HepG2 (cell line): ENCODE data around the gene RNPS1. TPM values are rescaled to one million over a fixed set of nuclear protein-coding genes. Genes with fewer than 3 reads are reported as not detected.

Source experiments
- ATAC-seq: fragments of 200-7000 bp; cut with Tn5 transposase; 3 replicates; pipeline ENCODE4 v1.9.1; 2020; ENCODE audit warnings: mild to moderate bottlenecking, moderate library complexity
- BruUV-seq: library from RNA; stranded (reverse); fragments of 400-500 nt; replicated peaks from 2 replicates; lab custom pipeline; 2021; lab: Mats Ljungman, UMichigan
- CTCF ChIA-PET: fragments of 300-600 bp; formaldehyde crosslinking; extraction: SDS; loops from one replicate; lab custom pipeline; 2021; ENCODE audit warnings: low total read pairs, inconsistent platforms, low intra/inter-chr PET ratio; lab: Yijun Ruan, JAX
- POLR2A ChIA-PET: fragments of 350-600 bp; sonication (Branson Sonifier 250); formaldehyde crosslinking; loops from one replicate; lab custom pipeline; 2020; ENCODE audit warnings: antibody characterized with exemption, inconsistent platforms; lab: Yijun Ruan, JAX
- DNase-seq: peaks from one replicate; pipeline ENCODE4 v3.0.0-alpha.2; 2015; ENCODE audit warnings: low spot score
- FAIRE-seq: peaks from 3 replicates; lab custom pipeline; 2011; peaks lifted over from hg19 to GRCh38; lab: Jason Lieb, UNC
- H2AFZ ChIP-seq: one replicate; pipeline ENCODE4 v1.6.1; 2011; ENCODE audit warnings: low read length, inconsistent platforms
- H3K27ac ChIP-seq: fragments of 300-600 bp; 3 replicates; pipeline ENCODE4 v1.8.0; 2011; ENCODE audit warnings: mixed run types, mild to moderate bottlenecking, mixed read lengths, low read length, inconsistent platforms; ENCODE audit not compliant: insufficient read depth; ENCODE audit errors: extremely low read length
- H3K27me3 ChIP-seq, 2 experiments: fragments of 200-600 bp in 1 of 2; 2 replicates in 1 of 2; 3 replicates in 1 of 2; pipeline versions ENCODE4 v1.6.0 to v1.8.0; 2011; ENCODE audit warnings: low read length in 2 of 2, mild to moderate bottlenecking in 2 of 2, moderate library complexity in 2 of 2, inconsistent platforms in 1 of 2; ENCODE audit not compliant: insufficient read depth in 2 of 2, control insufficient read depth in 1 of 2
- H3K36me3 ChIP-seq, 2 experiments: fragments of 200-600 bp in 1 of 2; replicated peaks in 1 of 2; 2 replicates in 1 of 2; 3 replicates in 1 of 2; pipeline versions ENCODE4 v1.5.1 to v1.8.0; 2011; ENCODE audit warnings: low read length in 2 of 2, inconsistent platforms in 1 of 2; ENCODE audit not compliant: insufficient read depth in 2 of 2, control insufficient read depth in 1 of 2
- H3K4me1 ChIP-seq: 2 replicates; pipeline ENCODE4 v1.5.1; 2012; ENCODE audit warnings: low read length, inconsistent platforms; ENCODE audit not compliant: insufficient read depth
- H3K4me2 ChIP-seq: 2 replicates; pipeline ENCODE4 v1.6.0; 2011; ENCODE audit warnings: low read depth, low read length, inconsistent platforms
- H3K4me3 ChIP-seq, 3 experiments: fragments of 200-600 bp in 1 of 3; sonication (generic), shearing (Covaris generic) in 1 of 3; replicated peaks in 1 of 3; 2 replicates each; pipeline ENCODE4 v1.5.1; 2011 to 2016; ENCODE audit warnings: low read length in 3 of 3, inconsistent platforms in 2 of 3, low read depth in 2 of 3, mild to moderate bottlenecking in 2 of 3, control low read depth in 1 of 3, mixed read lengths in 1 of 3; ENCODE audit not compliant: insufficient read depth in 1 of 3
- H3K79me2 ChIP-seq: one replicate; pipeline ENCODE4 v1.6.1; 2011; ENCODE audit warnings: low read length, inconsistent platforms; ENCODE audit not compliant: insufficient read depth
- H3K9ac ChIP-seq: 2 replicates; pipeline ENCODE4 v1.6.0; 2011; ENCODE audit warnings: mild to moderate bottlenecking, low read depth, low read length, inconsistent platforms; ENCODE audit not compliant: insufficient read depth
- H3K9me3 ChIP-seq: 2 replicates; pipeline ENCODE4 v1.5.1; 2012; ENCODE audit warnings: mild to moderate bottlenecking, low read length
- H4K20me1 ChIP-seq: 2 replicates; pipeline ENCODE4 v1.6.0; 2011; ENCODE audit warnings: inconsistent platforms, mild to moderate bottlenecking, low read length, moderate library complexity; ENCODE audit not compliant: insufficient read depth
- ARID2 ChIP-seq: sonication (generic); formaldehyde crosslinking; IDR thresholded peaks from 2 replicates; pipeline ENCODE4 v1.8.1; 2022; ENCODE audit warnings: mild to moderate bottlenecking, missing genetic modification reagents, borderline replicate concordance
- ATM ChIP-seq: fragments of 450-650 bp; IDR thresholded peaks from 2 replicates; pipeline ENCODE4 v1.7.1; 2017; ENCODE audit warnings: mild to moderate bottlenecking, borderline replicate concordance
- BORCS8-MEF2B ChIP-seq: sonication (generic); formaldehyde crosslinking; IDR thresholded peaks from 2 replicates; pipeline ENCODE4 v1.8.0; 2022; ENCODE audit warnings: mild to moderate bottlenecking, missing genetic modification reagents
- CENPX ChIP-seq: sonication (generic); formaldehyde crosslinking; IDR thresholded peaks from 2 replicates; pipeline ENCODE4 v1.9.0; 2021; ENCODE audit warnings: mild to moderate bottlenecking, missing genetic modification reagents, moderate library complexity
- CHCHD3 ChIP-seq: sonication (generic); formaldehyde crosslinking; IDR thresholded peaks from 2 replicates; pipeline ENCODE4 v1.8.0; 2022; ENCODE audit warnings: mild to moderate bottlenecking, missing genetic modification reagents, moderate library complexity
- CTCF ChIP-seq: sonication (generic); formaldehyde crosslinking; IDR thresholded peaks from 2 replicates; pipeline ENCODE4 v1.5.0; 2020; ENCODE audit warnings: mild to moderate bottlenecking, missing genetic modification reagents, moderate library complexity
- DPF2 ChIP-seq: sonication (generic); formaldehyde crosslinking; IDR thresholded peaks from 2 replicates; pipeline ENCODE4 v1.4.0; 2020; ENCODE audit warnings: mild to moderate bottlenecking, low read depth, missing genetic modification reagents, borderline replicate concordance
- FOXO1 ChIP-seq: sonication (generic); formaldehyde crosslinking; IDR thresholded peaks from 2 replicates; pipeline ENCODE4 v1.4.0; 2020; ENCODE audit warnings: missing genetic modification reagents
- MXI1 ChIP-seq: IDR thresholded peaks from 3 replicates; pipeline ENCODE4 v1.6.1; 2012; ENCODE audit warnings: low read depth, low read length, inconsistent platforms, borderline replicate concordance
- PHF21A ChIP-seq: sonication (generic); formaldehyde crosslinking; IDR thresholded peaks from 2 replicates; pipeline ENCODE4 v1.5.0; 2020; ENCODE audit warnings: mild to moderate bottlenecking, missing genetic modification reagents
- REST ChIP-seq, 2 experiments: IDR thresholded peaks; 2 replicates each; pipeline ENCODE4 v1.6.1; 2011 to 2012; ENCODE audit warnings: low read length in 2 of 2, borderline replicate concordance in 1 of 2, low read depth in 1 of 2, mild to moderate bottlenecking in 1 of 2, moderate library complexity in 1 of 2
- TBP ChIP-seq: sonication (generic); formaldehyde crosslinking; IDR thresholded peaks from 2 replicates; pipeline ENCODE4 v1.5.0; 2020; ENCODE audit warnings: missing genetic modification reagents
- TIGD3 ChIP-seq: sonication (generic); formaldehyde crosslinking; IDR thresholded peaks from 2 replicates; pipeline ENCODE4 v1.5.1; 2020; ENCODE audit warnings: mild to moderate bottlenecking, missing genetic modification reagents, borderline replicate concordance
- XRCC5 ChIP-seq: fragments of 200-400 bp; formaldehyde crosslinking; optimal IDR thresholded peaks from 2 replicates; pipeline ENCODE3; 2017; ENCODE audit warnings: mild to moderate bottlenecking, low read length
- ZKSCAN8 ChIP-seq: IDR thresholded peaks from 2 replicates; pipeline ENCODE4 v1.6.1; 2016; ENCODE audit warnings: borderline replicate concordance, missing genetic modification reagents, missing compliant biosample characterization
- ZNF256 ChIP-seq: sonication (generic); formaldehyde crosslinking; conservative IDR thresholded peaks from 2 replicates; pipeline ENCODE4 v1.4.0; 2020; ENCODE audit warnings: missing genetic modification reagents
- WGBS: methylation state at CpG from one replicate; pipeline ENCODE4 v1.1.6; 2017; ENCODE audit warnings: low lambda C conversion rate; 5-methylcytosine and 5-hydroxymethylcytosine counted together
- in situ Hi-C: cut with HindIII; loops from 2 replicates; pipeline ENCODE4 v1.10.0; 2017; ENCODE audit warnings: low pct_unique_long_range_greater_than_20kb; ENCODE audit not compliant: extremely low pct_ligation_motif_present
- intact Hi-C: fragments of 100-400 bp; cut with micrococcal nuclease; formaldehyde crosslinking; loops from one replicate; pipeline ENCODE4 v1.10.0; 2022; ENCODE audit not compliant: unreplicated experiment
- polyA plus RNA-seq, 8 experiments: library from polyadenylated mRNA; depleted of rRNA in 3 of 8; stranded (reverse) in 7 of 8; unstranded in 1 of 8; fragments of >200 nt; fragmentation: Illumina TruSeq in 4 of 8; extraction: Trizol in 4 of 8; gene quantifications; 2 replicates each; pipeline versions ENCODE4 v1.2.1 to v1.2.3, GENCODE V29; 2011 to 2016; ENCODE audit warnings: low read depth in 4 of 8, missing spikeins in 1 of 8, mixed read lengths in 1 of 8; ENCODE audit not compliant: insufficient read depth in 1 of 8
- total RNA-seq, 5 experiments: library from RNA; depleted of rRNA; stranded (reverse); fragments of >200 nt; fragmentation: Illumina TruSeq; extraction: Trizol; gene quantifications; 2 replicates each; pipeline ENCODE4 v1.2.3, GENCODE V29; 2016; ENCODE audit warnings: low read depth in 1 of 5

The RNPS1 gene
- total and polyA plus RNA-seq, 2 of the 13 experiments (the other 11 are each of a cell fraction or from before 2014, with no cell fraction given): 126 to 133 TPM

GRCh38 chr16:2205104-2205966 is 62.6 kb downstream of the RNPS1 start, which contains the start of gene MLST8:
Gene MLST8 (plus strand): TSS chr16:2205454. CDS start chr16:2206086, 632 bp downstream.
- FAIRE-seq: no peak
- POLR2A ChIA-PET: interaction anchor here (0.8 to 4.3 kb wide), 6 partner anchors 9 to 50 kb away, joined by 3 to 18 read pairs (median 10); partner anchors contain the start of genes E4F1, ECI1, PGP and TRAF7
- peak; percentile 65 for DNase-seq
- in situ Hi-C loops (no loop called here), intact Hi-C loops (no loop called here)
- BruUV-seq: no TSS peak
- Histone ChIP-seq H3K4me3 (peak within 1 kb of the TSS; percentile 71 to 96 (median 83)), H4K20me1 (no peaks in the 10 kb centered on the region), H3K4me1 (peaks cover 33% of the 10 kb centered on the region), H3K4me2 (peak within 1 kb of the TSS; percentile 99), H3K27ac (peak within 1 kb of the TSS; percentile 89), H2AFZ (peak within 1 kb of the TSS; percentile 71), H3K79me2 (peaks cover 8% of the 10 kb centered on the region), H3K27me3 (0 out of 5 replicates have a peak, but pooled peaks cover 0 to 1% of the 10 kb centered on the region in 2 experiments), H3K36me3 (peaks cover 2 to 13% of the 10 kb centered on the region in 2 experiments; a peak in 3 of 5 replicates), H3K9ac (peak within 1 kb of the TSS; percentile 97), H3K9me3 (no peaks in the 10 kb centered on the region)
- peak; percentile 52 for ATAC-seq
- CTCF ChIA-PET: no interaction called here
- WGBS: under 1% methylated on average over 33 of the region's 93 CpGs
- no peak for TF ChIP-seq TBP (CRISPR knock-in tag)
- TF ChIP-seq CENPX (CRISPR knock-in tag): no peak
- TF ChIP-seq FOXO1: peak; percentile 36
- TF ChIP-seq TIGD3 (CRISPR knock-in tag): no peak
- peak; percentile 86 for TF ChIP-seq XRCC5
- peak; percentile 38; the same call in 1 of the 2 replicates for TF ChIP-seq CTCF (CRISPR knock-in tag)
- TF ChIP-seq PHF21A: peak; percentile 63; the same call in 1 of the 2 replicates
- TF ChIP-seq ZNF256 (CRISPR knock-in tag): no peak
- TF ChIP-seq ATM: no peak
- TF ChIP-seq ARID2 (CRISPR knock-in tag): no peak
- TF ChIP-seq ZKSCAN8: peak; percentile 60; the same call in 1 of the 2 replicates
- peak; percentile 59; the same call in 1 of the 3 replicates for TF ChIP-seq MXI1
- TF ChIP-seq DPF2: no peak
- no peak for TF ChIP-seq CHCHD3 (CRISPR knock-in tag)
- peak in 1 of 2 experiments; percentile 61; a peak in 1 of 4 replicates for TF ChIP-seq REST (IDR thresholded peaks at IDR 0.05; ENCODE audit: borderline replicate concordance in 1 of 2, low read depth in 1 of 2, low read length in 2 of 2)
- TF ChIP-seq BORCS8-MEF2B (CRISPR knock-in tag): no peak
